IMR-90 (cell line): ENCODE data around the gene ACTR2.

Experiments
- BHLHE40 ChIP-seq: fragments of 150-350 bp; IDR thresholded peaks from 2 replicates; pipeline ENCODE4 v1.6.1; 2016; ENCODE audit warnings: mild to moderate bottlenecking, low read depth, low read length
- CEBPB ChIP-seq: IDR thresholded peaks from 2 replicates; pipeline ENCODE4 v1.6.1; 2012; ENCODE audit warnings: low read depth, low read length, improper control_type of control experiment
- MAZ ChIP-seq: IDR thresholded peaks from 2 replicates; pipeline ENCODE4 v1.6.1; 2012; ENCODE audit warnings: low read depth, mild to moderate bottlenecking, low read length, improper control_type of control experiment, moderate library complexity, borderline replicate concordance
- MXI1 ChIP-seq: IDR thresholded peaks from 2 replicates; pipeline ENCODE4 v1.6.1; 2012; ENCODE audit warnings: low read depth, mild to moderate bottlenecking, low read length, moderate library complexity, borderline replicate concordance
- POLR2A ChIP-seq: IDR thresholded peaks from 2 replicates; pipeline ENCODE4 v1.6.1; 2012; ENCODE audit warnings: mild to moderate bottlenecking, low read depth, low read length
- RAD21 ChIP-seq: IDR thresholded peaks from 2 replicates; pipeline ENCODE4 v1.6.1; 2012; ENCODE audit warnings: low read length, improper control_type of control experiment
- TF ChIP-seq, protein P1 (sequence below): conservative IDR thresholded peaks from 2 replicates; pipeline ENCODE4 v1.5.1; 2012; ENCODE audit warnings: mild to moderate bottlenecking, low read depth, low read length, improper control_type of control experiment

- TF ChIP-seq, protein P1, sequence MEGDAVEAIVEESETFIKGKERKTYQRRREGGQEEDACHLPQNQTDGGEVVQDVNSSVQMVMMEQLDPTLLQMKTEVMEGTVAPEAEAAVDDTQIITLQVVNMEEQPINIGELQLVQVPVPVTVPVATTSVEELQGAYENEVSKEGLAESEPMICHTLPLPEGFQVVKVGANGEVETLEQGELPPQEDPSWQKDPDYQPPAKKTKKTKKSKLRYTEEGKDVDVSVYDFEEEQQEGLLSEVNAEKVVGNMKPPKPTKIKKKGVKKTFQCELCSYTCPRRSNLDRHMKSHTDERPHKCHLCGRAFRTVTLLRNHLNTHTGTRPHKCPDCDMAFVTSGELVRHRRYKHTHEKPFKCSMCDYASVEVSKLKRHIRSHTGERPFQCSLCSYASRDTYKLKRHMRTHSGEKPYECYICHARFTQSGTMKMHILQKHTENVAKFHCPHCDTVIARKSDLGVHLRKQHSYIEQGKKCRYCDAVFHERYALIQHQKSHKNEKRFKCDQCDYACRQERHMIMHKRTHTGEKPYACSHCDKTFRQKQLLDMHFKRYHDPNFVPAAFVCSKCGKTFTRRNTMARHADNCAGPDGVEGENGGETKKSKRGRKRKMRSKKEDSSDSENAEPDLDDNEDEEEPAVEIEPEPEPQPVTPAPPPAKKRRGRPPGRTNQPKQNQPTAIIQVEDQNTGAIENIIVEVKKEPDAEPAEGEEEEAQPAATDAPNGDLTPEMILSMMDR, result no peak
- TF ChIP-seq CEBPB (no peak), MXI1 (no peak), POLR2A (no peak), BHLHE40 (no peak), RAD21 (no peak), MAZ (no peak)
Measured at GRCh38 chr2:65212619-65213018, 15.0 kb upstream of the ACTR2 start.
